Measurements from ENCODE around the gene PLEKHA4. TPM values are rescaled to one million over a fixed set of nuclear protein-coding genes. Genes with fewer than 3 reads are reported as not detected.

The PLEKHA4 gene
- total and polyA plus RNA-seq, 4 donors: 4.4 to 17.2 (median 6.3) TPM

DNA sequence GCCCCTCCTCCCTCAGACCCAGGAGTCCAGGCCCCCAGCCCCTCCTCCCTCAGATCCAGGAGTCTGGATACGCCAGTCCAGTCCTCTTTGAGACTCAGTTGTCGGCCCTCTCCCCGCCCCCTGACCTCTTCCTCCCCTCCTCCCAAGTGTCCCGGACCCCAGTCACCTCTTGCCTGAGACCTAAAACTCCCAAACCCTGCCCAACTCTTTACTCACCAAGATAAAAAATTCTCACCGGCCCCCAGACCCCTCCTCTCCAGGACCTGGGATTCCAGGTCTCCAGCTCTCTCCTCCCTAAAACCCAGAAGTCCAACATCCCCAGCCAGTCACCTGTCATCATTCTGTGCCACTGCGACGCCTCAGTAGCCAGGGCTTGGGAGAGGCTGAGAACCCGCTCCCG is 30.7 kb downstream of the PLEKHA4 start:
- no peak overlapping the region for H3K4me3 ChIP-seq (ENCODE audit: low read depth in 1 of 3, low read length in 3 of 3)
- 67% methylated on average over 9 of the region's 9 CpGs for WGBS
- TF ChIP-seq FOXA2 (IDR thresholded peaks at IDR 0.05) (no peak), NR2F2 (IDR thresholded peaks at IDR 0.05) (no peak), RAD21 (IDR thresholded peaks at IDR 0.05) (no peak), TAF1 (conservative IDR thresholded peaks at IDR 0.05) (no peak), JUND (IDR thresholded peaks at IDR 0.05) (no peak), HNF4G (IDR thresholded peaks at IDR 0.05) (no peak), FOXA1 (IDR thresholded peaks at IDR 0.05) (no peak), GABPA (IDR thresholded peaks at IDR 0.05 in 1 of 2, conservative IDR thresholded peaks at IDR 0.05 in 1 of 2) (no peak), RXRA (IDR thresholded peaks at IDR 0.05) (no peak)
- TF ChIP-seq, protein P1, sequence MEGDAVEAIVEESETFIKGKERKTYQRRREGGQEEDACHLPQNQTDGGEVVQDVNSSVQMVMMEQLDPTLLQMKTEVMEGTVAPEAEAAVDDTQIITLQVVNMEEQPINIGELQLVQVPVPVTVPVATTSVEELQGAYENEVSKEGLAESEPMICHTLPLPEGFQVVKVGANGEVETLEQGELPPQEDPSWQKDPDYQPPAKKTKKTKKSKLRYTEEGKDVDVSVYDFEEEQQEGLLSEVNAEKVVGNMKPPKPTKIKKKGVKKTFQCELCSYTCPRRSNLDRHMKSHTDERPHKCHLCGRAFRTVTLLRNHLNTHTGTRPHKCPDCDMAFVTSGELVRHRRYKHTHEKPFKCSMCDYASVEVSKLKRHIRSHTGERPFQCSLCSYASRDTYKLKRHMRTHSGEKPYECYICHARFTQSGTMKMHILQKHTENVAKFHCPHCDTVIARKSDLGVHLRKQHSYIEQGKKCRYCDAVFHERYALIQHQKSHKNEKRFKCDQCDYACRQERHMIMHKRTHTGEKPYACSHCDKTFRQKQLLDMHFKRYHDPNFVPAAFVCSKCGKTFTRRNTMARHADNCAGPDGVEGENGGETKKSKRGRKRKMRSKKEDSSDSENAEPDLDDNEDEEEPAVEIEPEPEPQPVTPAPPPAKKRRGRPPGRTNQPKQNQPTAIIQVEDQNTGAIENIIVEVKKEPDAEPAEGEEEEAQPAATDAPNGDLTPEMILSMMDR (IDR thresholded peaks at IDR 0.05; ENCODE audit: low read depth, low read length, missing input control): no peak
- TF ChIP-seq, protein P2, sequence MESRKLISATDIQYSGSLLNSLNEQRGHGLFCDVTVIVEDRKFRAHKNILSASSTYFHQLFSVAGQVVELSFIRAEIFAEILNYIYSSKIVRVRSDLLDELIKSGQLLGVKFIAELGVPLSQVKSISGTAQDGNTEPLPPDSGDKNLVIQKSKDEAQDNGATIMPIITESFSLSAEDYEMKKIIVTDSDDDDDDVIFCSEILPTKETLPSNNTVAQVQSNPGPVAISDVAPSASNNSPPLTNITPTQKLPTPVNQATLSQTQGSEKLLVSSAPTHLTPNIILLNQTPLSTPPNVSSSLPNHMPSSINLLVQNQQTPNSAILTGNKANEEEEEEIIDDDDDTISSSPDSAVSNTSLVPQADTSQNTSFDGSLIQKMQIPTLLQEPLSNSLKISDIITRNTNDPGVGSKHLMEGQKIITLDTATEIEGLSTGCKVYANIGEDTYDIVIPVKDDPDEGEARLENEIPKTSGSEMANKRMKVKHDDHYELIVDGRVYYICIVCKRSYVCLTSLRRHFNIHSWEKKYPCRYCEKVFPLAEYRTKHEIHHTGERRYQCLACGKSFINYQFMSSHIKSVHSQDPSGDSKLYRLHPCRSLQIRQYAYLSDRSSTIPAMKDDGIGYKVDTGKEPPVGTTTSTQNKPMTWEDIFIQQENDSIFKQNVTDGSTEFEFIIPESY (IDR thresholded peaks at IDR 0.05): no peak
- TF ChIP-seq, protein P3, sequence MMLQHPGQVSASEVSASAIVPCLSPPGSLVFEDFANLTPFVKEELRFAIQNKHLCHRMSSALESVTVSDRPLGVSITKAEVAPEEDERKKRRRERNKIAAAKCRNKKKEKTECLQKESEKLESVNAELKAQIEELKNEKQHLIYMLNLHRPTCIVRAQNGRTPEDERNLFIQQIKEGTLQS (IDR thresholded peaks at IDR 0.05): no peak
- TF ChIP-seq, protein P4, sequence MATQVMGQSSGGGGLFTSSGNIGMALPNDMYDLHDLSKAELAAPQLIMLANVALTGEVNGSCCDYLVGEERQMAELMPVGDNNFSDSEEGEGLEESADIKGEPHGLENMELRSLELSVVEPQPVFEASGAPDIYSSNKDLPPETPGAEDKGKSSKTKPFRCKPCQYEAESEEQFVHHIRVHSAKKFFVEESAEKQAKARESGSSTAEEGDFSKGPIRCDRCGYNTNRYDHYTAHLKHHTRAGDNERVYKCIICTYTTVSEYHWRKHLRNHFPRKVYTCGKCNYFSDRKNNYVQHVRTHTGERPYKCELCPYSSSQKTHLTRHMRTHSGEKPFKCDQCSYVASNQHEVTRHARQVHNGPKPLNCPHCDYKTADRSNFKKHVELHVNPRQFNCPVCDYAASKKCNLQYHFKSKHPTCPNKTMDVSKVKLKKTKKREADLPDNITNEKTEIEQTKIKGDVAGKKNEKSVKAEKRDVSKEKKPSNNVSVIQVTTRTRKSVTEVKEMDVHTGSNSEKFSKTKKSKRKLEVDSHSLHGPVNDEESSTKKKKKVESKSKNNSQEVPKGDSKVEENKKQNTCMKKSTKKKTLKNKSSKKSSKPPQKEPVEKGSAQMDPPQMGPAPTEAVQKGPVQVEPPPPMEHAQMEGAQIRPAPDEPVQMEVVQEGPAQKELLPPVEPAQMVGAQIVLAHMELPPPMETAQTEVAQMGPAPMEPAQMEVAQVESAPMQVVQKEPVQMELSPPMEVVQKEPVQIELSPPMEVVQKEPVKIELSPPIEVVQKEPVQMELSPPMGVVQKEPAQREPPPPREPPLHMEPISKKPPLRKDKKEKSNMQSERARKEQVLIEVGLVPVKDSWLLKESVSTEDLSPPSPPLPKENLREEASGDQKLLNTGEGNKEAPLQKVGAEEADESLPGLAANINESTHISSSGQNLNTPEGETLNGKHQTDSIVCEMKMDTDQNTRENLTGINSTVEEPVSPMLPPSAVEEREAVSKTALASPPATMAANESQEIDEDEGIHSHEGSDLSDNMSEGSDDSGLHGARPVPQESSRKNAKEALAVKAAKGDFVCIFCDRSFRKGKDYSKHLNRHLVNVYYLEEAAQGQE (IDR thresholded peaks at IDR 0.05): no peak
- TF ChIP-seq, protein P5, sequence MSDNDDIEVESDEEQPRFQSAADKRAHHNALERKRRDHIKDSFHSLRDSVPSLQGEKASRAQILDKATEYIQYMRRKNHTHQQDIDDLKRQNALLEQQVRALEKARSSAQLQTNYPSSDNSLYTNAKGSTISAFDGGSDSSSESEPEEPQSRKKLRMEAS (IDR thresholded peaks at IDR 0.05): no peak
- H3K27me3 ChIP-seq (ENCODE audit: control insufficient read depth in 4 of 4, insufficient read depth in 4 of 4, low read length in 3 of 4): no peaks in the 10 kb centered on the region
- H3K9ac ChIP-seq (ENCODE audit: low read depth in 1 of 2, low read length in 2 of 2): no peak overlapping the region
- DNase-seq (ENCODE audit: low spot score): no peak
- H3K27ac ChIP-seq (ENCODE audit: low read depth in 1 of 2, low read length in 2 of 2): no peak overlapping the region
- peaks cover 0 to 7% (median 3%) of the 10 kb centered on the region in 4 donors for H3K36me3 ChIP-seq (ENCODE audit: control insufficient read depth in 4 of 4, insufficient read depth in 3 of 4, low read depth in 1 of 4, low read length in 3 of 4)
- no peaks in the 10 kb centered on the region for H3K9me3 ChIP-seq (ENCODE audit: control insufficient read depth in 4 of 4, low read length in 3 of 4)
- peaks cover 5 to 23% (median 15%) of the 10 kb centered on the region in 4 donors for H3K4me1 ChIP-seq (ENCODE audit: control insufficient read depth in 4 of 4, insufficient read depth in 4 of 4, low read length in 3 of 4)

DNA sequence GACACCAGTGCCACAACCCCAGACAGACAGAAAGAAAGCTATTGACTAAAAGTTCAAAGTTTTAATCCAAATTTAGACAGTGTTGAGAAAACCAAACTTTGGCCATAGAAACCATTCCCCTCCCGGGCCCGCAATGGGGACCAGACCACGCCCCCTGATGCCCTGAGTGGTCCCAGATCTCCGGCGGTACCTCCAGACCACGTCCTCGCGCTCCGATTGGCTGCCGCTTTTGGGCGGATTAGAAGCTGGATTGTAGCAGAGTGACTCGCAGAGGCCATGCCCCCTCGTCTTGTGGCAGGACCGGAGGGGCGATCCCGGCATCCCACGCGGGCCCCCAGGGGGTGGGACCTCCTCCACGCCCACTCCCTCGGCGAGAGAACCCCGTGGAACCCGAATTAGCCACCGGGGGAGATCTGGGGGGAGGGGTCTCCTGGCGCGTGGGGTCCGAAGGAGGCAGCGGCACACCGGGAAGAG is 31.3 kb downstream of the PLEKHA4 start:
- no peak overlapping the region for H3K9ac ChIP-seq (ENCODE audit: low read depth in 1 of 2, low read length in 2 of 2)
- H3K27ac ChIP-seq (ENCODE audit: low read depth in 1 of 2, low read length in 2 of 2): peak overlapping the region; percentile 87 to 88
- TF ChIP-seq HNF4A (conservative IDR thresholded peaks at IDR 0.05): peak; percentile 39 to 48
- TF ChIP-seq, protein P4 (IDR thresholded peaks at IDR 0.05): no peak
- TF ChIP-seq RXRA (IDR thresholded peaks at IDR 0.05): peak in 1 of 2 donors; percentile 25
- TF ChIP-seq, protein P2 (IDR thresholded peaks at IDR 0.05): no peak
- TF ChIP-seq TAF1 (conservative IDR thresholded peaks at IDR 0.05): no peak
- peak; percentile 45 for TF ChIP-seq SP1 (IDR thresholded peaks at IDR 0.05)
- TF ChIP-seq YY1 (IDR thresholded peaks at IDR 0.05): peak; percentile 40

More for the DNA sequence above, 31.3 kb downstream of the PLEKHA4 start:
- Histone ChIP-seq H3K9me3 (ENCODE audit: control insufficient read depth in 4 of 4, low read length in 3 of 4) (no peaks in the 10 kb centered on the region), H3K4me1 (ENCODE audit: control insufficient read depth in 4 of 4, insufficient read depth in 4 of 4, low read length in 3 of 4) (peaks cover 5 to 25% (median 15%) of the 10 kb centered on the region in 4 donors), H3K27me3 (ENCODE audit: control insufficient read depth in 4 of 4, insufficient read depth in 4 of 4, low read length in 3 of 4) (no peaks in the 10 kb centered on the region), H3K4me3 (ENCODE audit: low read depth in 1 of 3, low read length in 3 of 3) (no peak overlapping the region), H3K36me3 (ENCODE audit: control insufficient read depth in 4 of 4, insufficient read depth in 3 of 4, low read depth in 1 of 4, low read length in 3 of 4) (peaks cover 2 to 8% (median 5%) of the 10 kb centered on the region in 4 donors)
- peak; percentile 83 for DNase-seq (ENCODE audit: low spot score)
- WGBS: 11% methylated on average over 29 of the region's 29 CpGs

Measured in liver (tissue), 9 donors.